NCI-H1048 (cell line): ENCODE results near the gene CRTAC1.
"Not testable (repeated sequence)": the region's sequence is repeated elsewhere in the genome, so short reads cannot be mapped to it uniquely, and the experiment has no call there.

ENCODE experiments used
- DNase-seq: peaks from one replicate; lab custom pipeline; 2025; lab: John Stamatoyannopoulos, UW

The CRTAC1 gene

DNA sequence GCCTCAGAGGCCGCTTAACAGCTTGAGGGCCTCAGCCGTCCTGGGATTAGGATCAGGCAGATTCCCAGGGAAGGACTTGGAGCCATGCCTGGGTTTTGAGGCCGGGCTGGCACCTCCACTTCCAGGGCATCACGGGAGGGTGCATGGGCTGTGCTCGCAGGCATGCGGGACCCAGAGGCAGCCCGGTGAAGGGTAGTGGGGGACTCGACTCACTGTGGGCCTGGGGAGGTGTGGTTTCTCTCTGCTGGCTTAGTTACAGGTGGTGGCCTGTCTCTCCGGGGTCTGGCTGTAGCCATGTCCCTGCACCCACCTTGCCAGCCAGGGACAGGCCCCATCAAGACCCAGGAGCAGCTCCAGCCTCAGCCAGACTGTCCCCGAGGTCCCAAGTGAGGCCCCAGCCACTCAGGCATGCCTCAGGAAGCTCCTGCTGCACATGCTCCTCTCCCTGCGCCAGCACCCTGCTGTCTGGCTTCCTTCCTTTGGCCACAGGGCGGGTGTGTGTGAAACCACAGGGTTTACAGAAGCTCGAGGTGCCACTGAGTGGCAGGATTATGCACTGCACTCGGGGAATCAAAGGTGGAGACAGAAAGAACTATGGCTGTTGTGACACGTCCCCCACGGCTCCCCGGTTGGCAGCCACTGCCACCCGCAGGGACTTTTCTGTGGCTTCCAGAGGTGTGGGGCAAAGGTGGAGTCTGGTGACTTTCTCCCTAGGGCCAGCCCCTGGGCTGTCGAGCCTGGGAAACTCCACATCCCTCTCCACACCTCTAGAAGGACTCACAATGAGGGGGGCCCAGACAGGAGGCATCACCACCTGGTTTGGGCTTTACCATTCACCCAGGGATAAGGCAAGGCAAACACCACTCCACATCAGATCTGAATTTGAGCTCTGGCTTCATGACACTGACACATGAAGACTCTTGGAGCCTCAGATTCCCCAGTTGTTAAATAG is 161.1 kb downstream of the CRTAC1 start:
- no peak for DNase-seq

- no peak for DNase-seq
Observed at GRCh38 chr10:97868134-97868685, 162.2 kb downstream of the CRTAC1 start.

- DNase-seq, result no peak
Observed at GRCh38 chr10:97867220-97867800, 163.1 kb downstream of the CRTAC1 start.

DNA sequence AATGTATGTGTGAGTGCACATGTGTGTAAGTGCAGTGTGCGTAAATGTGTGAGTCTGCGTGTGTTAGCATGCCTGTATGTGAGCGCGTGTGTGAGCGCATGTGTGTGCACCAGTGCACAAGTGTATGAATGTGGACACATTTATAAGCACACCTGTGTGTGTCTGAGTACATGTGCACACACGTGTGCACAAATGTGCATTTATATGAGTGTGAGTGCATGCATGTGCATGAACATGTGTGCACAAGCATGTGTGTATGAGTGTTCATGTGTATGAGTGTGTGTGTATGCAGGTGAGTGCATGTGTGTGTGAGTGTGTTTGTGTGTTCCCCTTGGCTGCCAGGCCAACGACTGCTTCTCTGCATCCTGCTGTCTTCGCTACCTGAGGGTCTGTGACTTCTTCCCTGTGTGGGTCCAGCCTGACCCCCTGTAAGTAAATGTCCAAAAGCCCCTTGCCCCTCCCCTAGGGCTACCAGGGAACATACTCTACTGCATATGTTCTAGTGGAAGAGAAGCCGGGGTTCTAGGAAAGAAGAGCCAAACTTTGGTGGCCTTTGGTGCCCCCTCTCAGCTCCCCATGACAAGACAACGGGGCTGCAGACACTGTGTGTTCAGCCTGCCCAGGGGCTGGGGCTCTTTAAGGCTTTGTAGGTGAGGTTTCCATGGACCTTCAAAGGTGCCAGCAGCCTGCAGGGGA is 163.7 kb downstream of the CRTAC1 start:
- DNase-seq, result no peak

- DNase-seq, result no peak
Observed at GRCh38 chr10:97865488-97865887, 164.9 kb downstream of the CRTAC1 start.

DNA sequence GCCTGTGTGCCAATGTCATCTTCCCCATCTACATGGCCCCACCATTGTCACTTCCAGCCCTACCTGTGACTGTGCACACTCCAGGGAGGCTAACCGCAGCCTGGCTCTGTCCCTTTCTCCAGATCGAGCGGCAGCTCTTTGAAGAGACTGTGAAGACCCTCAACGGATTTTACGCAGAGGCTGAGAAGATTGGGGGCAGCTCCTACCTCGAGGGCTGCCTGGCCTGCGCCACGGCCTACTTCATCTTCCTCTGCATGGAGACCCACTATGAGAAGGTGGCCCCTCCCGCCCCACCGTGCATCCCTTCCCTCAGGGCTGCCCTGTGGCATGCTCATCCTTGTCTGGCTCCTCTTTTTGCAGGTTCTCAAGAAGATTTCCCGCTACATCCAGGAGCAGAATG is 166.6 kb downstream of the CRTAC1 start:
- DNase-seq, result no peak

GRCh38 chr10:97861924-97862323 is 168.5 kb downstream of the CRTAC1 start:
- no peak for DNase-seq

- DNase-seq, result no peak
Observed at GRCh38 chr10:97861097-97861750, 169.2 kb downstream of the CRTAC1 start.

GRCh38 chr10:97858001-97858439 is 172.4 kb downstream of the CRTAC1 start:
- no peak for DNase-seq

DNA sequence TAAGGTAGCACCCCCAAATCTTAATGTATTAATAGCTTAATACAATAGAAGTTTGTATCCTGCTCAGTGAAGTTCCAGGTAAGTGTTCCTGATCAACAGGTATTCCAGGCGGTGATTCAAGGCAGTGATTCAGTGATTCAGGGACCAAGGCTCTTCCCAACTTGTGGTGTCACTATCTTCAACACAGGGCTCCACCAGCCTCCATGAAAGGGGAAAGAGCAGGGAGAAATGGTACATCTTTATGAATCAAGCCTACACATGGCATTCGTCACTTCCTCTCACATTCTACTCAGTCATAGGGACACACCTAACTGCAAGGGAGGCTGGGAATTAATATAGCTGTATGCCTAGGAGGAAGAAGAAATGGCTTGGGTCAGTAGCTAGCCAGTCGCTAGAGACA is 175.7 kb downstream of the CRTAC1 start:
- no peak for DNase-seq

GRCh38 chr10:97852840-97853405 is 177.5 kb downstream of the CRTAC1 start:
- no peak for DNase-seq

DNA sequence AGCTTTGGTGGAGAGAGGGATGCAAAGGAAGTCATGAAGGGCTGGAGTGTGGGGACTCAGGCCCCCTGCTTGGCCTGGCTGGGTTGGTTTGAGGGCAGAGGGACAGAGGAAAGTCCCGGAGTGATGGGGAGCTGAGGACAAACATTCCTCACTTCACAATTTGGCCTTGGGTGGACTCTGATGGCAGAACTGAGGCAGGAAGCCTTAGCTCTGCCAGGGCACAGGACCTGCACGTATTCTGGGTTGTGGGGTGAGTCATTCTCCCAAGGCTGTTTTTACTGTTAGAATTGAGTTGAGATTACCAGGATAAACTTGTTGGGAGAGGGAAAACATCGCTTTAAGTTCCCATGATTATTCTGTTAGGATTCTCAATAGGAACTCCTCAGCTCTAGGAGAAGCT is 178.1 kb downstream of the CRTAC1 start:
- DNase-seq, result no peak

DNA sequence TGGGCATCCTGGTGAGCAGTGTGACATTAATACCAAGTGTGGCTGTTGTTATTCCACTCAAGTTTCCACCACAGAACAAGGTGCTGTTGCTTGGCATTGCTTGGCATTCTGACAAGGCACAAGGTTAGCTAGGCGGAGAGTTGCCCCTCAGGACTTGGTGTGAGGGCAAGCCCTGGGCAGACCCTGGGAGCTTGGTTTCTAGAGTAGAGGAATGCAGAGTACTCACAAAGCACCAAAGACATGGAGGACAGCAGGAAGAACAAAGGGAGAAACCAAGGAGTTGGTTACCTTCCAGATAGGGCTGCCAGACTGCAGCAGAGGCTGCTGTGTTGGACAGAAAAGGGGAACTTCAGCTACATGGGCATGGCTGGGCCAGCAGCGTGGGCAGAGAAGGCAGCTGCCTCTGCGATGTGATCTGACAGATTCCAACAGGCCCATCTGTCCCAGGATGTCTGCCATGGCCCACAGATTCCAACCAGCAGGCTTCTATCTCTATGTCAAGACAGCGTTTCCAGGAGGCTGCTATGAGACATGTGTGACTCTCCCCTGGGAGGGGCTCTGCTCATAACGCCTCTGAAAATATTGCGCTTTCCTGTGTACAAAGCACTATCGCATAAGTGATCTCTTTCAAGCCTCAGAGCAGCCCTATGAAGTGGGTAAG is 178.9 kb downstream of the CRTAC1 start:
- no peak for DNase-seq

- no peak for DNase-seq
Observed at GRCh38 chr10:97850446-97850845, 180.0 kb downstream of the CRTAC1 start.

- no peak for DNase-seq
Observed at GRCh38 chr10:97849687-97850402, 180.6 kb downstream of the CRTAC1 start, which contains the start of gene GOLGA7B. Gene GOLGA7B, plus strand, starts transcription at chr10:97849843. Its CDS starts 461 bp downstream, at chr10:97850304.

DNA sequence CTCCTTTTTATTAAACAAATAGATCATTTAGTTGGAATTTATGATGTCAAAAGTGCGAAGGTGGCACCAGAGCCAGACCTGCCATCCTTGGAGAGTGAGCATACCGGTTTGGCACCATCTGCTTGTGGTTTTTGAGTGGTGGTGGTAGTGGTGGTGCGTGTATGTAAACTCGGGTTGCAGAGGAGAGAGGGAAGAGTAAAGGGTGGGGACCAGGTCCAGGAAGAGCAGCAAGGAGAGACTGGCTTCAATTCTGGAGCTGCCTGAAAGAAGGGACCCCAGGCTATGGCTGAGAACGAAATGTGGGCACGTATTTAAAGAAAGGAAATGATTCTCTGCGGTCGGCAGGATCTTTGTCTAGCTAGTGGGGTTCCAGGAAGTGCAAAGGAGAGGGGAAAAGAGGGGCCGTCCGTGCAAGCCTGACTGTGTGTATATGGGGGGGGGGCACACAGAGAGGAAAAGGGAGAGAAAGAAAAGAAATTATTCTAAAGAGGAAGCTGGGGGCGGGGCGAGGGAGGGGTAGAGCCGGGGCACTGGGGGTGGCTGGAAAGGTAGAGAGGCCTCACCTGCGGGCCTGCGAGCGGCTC is 181.2 kb downstream of the CRTAC1 start:
- DNase-seq, result no peak

DNA sequence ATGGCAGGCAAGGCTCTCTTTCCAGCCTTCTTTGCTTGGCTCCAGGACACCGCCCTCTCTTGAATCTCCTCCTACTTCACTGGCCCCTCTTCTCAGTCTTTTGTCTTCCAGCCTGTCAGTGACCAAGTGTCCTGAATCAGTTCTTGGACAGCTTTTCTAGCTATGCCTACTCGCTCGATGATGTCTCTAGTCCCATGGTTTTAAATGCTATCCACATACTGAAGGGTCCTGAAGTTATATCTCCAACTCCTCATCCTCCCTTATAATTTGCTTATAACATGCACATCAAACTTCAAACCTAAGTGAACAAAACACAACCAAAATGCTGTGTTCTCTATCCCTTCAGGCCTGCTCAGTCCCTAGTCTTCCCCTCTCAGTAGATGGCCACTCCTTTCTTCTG is 185.7 kb downstream of the CRTAC1 start:
- no peak for DNase-seq

DNA sequence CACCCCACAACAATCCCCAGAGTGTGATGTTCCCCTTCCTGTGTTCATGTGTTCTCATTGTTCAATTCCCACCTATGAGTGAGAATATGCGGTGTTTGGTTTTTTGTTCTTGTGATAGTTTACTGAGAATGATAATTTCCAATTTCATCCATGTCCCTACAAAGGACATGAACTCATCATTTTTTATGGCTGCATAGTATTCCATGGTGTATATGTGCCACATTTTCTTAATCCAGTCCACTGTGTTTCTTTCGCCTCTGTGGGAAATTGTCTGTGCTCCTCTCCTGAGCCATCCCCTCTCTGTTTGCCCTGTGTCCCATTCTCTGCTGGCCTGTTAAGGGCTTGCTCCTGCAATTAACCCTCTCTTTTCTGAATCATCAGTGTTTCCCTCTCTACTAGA is 186.4 kb downstream of the CRTAC1 start:
- DNase-seq, result not testable (repeated sequence)

DNA sequence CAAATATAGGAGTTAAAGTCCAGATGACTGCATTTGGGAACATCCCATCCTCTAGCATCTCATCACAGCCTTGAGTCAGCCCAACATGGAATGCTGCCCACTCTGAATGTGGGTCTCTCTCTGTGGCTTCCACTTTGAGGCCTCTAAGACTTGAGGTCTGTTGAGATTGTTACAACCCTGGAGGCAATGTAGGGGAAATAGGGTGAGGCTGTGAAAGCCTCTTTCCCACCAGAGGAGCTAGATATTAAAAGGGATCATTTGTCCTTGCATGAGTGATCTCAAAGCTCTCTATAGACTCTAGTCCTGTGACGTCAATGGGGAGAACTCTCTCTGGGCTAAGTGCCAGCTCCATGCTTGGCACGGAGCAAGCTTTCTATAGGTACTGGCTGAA is 187.1 kb downstream of the CRTAC1 start:
- no peak for DNase-seq
